NCI-H2227 (cell line): Measurements from ENCODE around the gene HSFX1.

Experiments
- DNase-seq: peaks from one replicate; lab custom pipeline; 2025; ENCODE audit not compliant: unreplicated experiment; lab: John Stamatoyannopoulos, UW

The HSFX1 gene

GRCh38 chrX:149803458-149804062 lies 29.7 kb downstream of the HSFX1 start:
- no peak for DNase-seq

DNA sequence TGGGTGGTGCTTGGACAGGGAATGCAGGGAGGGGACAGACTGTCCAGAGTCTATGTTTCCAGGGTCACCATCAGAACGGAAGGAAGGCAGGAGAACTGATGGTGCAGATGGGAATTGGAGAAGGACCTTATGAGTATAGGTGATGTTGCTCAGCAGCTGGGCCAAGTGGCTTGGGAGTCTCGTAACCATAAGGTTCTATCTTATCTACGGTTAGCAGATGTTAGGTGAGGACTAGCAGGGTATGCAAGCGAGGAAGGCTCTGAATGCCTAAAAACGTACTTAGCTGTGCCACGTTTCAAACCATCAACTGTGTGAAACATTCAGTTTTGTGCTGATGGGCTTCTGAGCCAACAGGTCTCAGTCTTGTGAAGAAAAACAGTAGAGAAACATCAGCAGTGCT lies 30.2 kb downstream of the HSFX1 start:
- no peak for DNase-seq

GRCh38 chrX:149807747-149808458 lies 34.0 kb downstream of the HSFX1 start:
- DNase-seq: no peak

DNA sequence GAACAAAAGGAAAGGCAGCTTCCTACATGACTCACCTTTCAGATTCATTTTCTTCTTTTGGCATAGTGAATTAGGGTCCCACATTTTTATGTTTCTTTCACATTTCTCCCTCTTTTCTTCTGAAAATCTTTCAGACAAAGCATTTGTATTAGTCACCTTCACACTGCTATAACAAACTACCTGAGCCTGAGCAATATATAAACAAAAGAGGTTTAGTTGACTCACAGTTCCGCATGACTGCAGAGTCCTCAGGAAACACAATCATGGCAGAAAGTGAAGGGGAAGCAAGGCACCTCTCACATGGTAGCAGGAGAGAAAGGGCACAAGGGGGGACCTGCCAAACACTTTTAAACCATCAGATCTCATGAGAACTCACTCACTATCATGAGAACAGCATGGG lies 44.8 kb downstream of the HSFX1 start:
- DNase-seq: no peak

DNA sequence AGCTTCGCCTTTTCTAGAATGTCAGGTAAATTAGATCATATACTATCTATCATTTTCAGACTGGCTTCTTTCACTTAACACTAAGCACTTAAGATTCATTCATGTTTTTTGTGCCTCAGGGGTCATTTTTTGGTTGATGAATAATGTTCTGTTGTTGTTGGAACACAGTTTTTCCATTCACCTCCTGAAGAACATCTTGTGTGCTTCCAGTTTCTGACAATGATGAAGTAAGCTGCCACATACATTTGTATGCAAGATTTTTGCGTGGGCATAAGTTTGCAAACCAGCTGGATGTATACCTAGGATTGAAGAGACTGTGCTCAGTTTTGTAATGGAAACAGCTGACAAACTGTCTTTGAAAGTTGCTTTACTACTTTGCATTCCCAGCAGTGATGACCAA lies 45.5 kb downstream of the HSFX1 start:
- no peak for DNase-seq

DNA sequence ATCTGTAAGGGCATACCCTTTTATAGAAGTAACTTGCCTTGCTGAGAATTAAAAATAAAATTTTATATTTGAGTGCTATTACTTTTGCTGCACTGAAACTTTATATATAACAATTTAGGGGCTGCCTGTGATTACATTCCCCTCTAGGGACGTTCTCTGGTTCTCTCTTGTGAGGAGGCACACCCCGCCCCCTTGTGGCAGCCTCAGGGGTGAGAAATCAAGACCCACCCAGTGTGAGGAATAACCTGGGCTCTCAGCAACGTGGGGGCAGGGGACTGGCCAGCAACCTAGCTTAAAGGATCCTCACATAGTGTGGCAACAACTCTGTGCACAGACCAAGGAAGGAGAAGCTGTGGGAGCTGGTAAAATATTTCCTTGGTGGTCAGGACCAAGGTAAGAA lies 51.6 kb downstream of the HSFX1 start:
- DNase-seq: no peak
